Upper lobe of left lung (tissue), 4 donors: ENCODE data around the gene CAPN9.

ENCODE experiments used
- EP300 ChIP-seq, 4 donors: sonication (generic); formaldehyde crosslinking; IDR thresholded peaks; one replicate each; pipeline ENCODE4 v1.5.1; 2017; ENCODE audit warnings: antibody characterized with exemption in 4 of 4, control low read depth in 2 of 4
- POLR2A ChIP-seq, 4 donors: fragments of 450-650 bp; IDR thresholded peaks; one replicate each; pipeline ENCODE4 v1.5.1; 2016 to 2017; ENCODE audit warnings: antibody characterized with exemption in 4 of 4, mild to moderate bottlenecking in 2 of 4
- POLR2AphosphoS5 ChIP-seq, 2 donors: sonication (generic); formaldehyde crosslinking; IDR thresholded peaks; one replicate each; pipeline ENCODE4 v1.5.1; 2017; ENCODE audit warnings: antibody characterized with exemption in 2 of 2
- TF ChIP-seq, protein P1 (sequence below), 6 experiments: fragments of 450-650 bp in 4 of 6; fragments of 200-600 bp in 2 of 6; sonication (generic) in 2 of 6; IDR thresholded peaks; one replicate each; pipeline ENCODE4 v1.5.1; 2016 to 2019; ENCODE audit warnings: antibody characterized with exemption in 6 of 6

DNA sequence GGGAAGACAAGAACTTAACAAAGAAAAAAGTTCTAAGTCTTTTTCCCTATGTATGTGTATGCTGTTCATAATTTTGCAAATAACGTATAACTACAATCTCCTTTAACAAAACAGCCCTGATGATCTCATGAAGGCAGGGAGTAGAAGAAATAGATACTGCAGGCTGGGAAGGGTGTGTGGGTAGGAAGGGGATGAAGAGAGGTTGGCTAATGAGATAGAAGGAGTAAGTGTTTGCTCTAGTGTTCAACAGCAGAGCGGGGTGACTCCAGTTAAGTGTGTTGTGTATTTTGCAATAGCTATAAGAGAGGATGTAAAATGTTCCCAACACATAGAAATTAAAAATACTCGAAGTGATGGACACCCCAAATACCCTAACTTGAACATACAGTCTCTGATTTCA, 101.0 kb downstream of the CAPN9 start:
- TF ChIP-seq, protein P1, sequence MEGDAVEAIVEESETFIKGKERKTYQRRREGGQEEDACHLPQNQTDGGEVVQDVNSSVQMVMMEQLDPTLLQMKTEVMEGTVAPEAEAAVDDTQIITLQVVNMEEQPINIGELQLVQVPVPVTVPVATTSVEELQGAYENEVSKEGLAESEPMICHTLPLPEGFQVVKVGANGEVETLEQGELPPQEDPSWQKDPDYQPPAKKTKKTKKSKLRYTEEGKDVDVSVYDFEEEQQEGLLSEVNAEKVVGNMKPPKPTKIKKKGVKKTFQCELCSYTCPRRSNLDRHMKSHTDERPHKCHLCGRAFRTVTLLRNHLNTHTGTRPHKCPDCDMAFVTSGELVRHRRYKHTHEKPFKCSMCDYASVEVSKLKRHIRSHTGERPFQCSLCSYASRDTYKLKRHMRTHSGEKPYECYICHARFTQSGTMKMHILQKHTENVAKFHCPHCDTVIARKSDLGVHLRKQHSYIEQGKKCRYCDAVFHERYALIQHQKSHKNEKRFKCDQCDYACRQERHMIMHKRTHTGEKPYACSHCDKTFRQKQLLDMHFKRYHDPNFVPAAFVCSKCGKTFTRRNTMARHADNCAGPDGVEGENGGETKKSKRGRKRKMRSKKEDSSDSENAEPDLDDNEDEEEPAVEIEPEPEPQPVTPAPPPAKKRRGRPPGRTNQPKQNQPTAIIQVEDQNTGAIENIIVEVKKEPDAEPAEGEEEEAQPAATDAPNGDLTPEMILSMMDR (IDR thresholded peaks at IDR 0.05), result no peak
- TF ChIP-seq POLR2A (IDR thresholded peaks at IDR 0.05) (no peak), POLR2AphosphoS5 (IDR thresholded peaks at IDR 0.05) (no peak), EP300 (IDR thresholded peaks at IDR 0.05) (no peak)
